Neuronal stem cell (in vitro differentiated cells): ENCODE data around the gene HOXD4. TPM values are rescaled to one million over a fixed set of nuclear protein-coding genes. Genes with fewer than 3 reads are reported as not detected.

Source experiments
- DNase-seq: peaks from one replicate; pipeline ENCODE4 v3.0.0-alpha.2; 2013; ENCODE audit warnings: low spot score
- H2AFZ ChIP-seq: one replicate; pipeline ENCODE4 v1.6.1; 2013; ENCODE audit warnings: mild to moderate bottlenecking, low read length, inconsistent platforms
- H2AK5ac ChIP-seq: 2 replicates; pipeline ENCODE4 v1.6.1; 2013; ENCODE audit warnings: low read depth, mild to moderate bottlenecking, inconsistent platforms, low read length, moderate library complexity, mixed read lengths
- H2BK120ac ChIP-seq: 2 replicates; pipeline ENCODE4 v1.6.1; 2013; ENCODE audit warnings: low read depth, mild to moderate bottlenecking, inconsistent platforms, low read length, moderate library complexity, mixed read lengths
- H2BK12ac ChIP-seq: one replicate; pipeline ENCODE4 v1.6.1; 2013; ENCODE audit warnings: low read length, inconsistent platforms
- H2BK15ac ChIP-seq: 2 replicates; pipeline ENCODE4 v1.6.1; 2013; ENCODE audit warnings: mild to moderate bottlenecking, low read length, inconsistent platforms, mixed read lengths
- H2BK5ac ChIP-seq: one replicate; pipeline ENCODE4 v1.6.1; 2013; ENCODE audit warnings: inconsistent platforms, mild to moderate bottlenecking, low read length, moderate library complexity
- H3K14ac ChIP-seq: one replicate; pipeline ENCODE4 v1.6.1; 2013; ENCODE audit warnings: low read length, inconsistent platforms
- H3K18ac ChIP-seq: 2 replicates; pipeline ENCODE4 v1.6.1; 2013; ENCODE audit warnings: low read length, inconsistent platforms
- H3K23ac ChIP-seq: 2 replicates; pipeline ENCODE4 v1.6.1; 2013; ENCODE audit warnings: low read depth, mild to moderate bottlenecking, mixed read lengths, low read length, inconsistent platforms; ENCODE audit not compliant: poor library complexity
- H3K27ac ChIP-seq: replicated peaks from 3 replicates; pipeline ENCODE4 v1.5.1; 2013; ENCODE audit warnings: low read length, inconsistent platforms
- H3K27me3 ChIP-seq, 3 experiments: 2 replicates each; pipeline ENCODE4 v1.6.1; 2013; ENCODE audit warnings: low read length in 3 of 3, mild to moderate bottlenecking in 2 of 3, inconsistent platforms in 1 of 3, low read depth in 1 of 3, mixed read lengths in 1 of 3, moderate library complexity in 1 of 3; ENCODE audit not compliant: control insufficient read depth in 3 of 3, insufficient read depth in 3 of 3
- H3K36me3 ChIP-seq, 2 donors: replicated peaks in 1 of 2; 2 replicates each; pipeline ENCODE4 v1.6.1; 2013; ENCODE audit warnings: low read length in 2 of 2; ENCODE audit not compliant: control insufficient read depth in 2 of 2, insufficient read depth in 2 of 2
- H3K4ac ChIP-seq: 2 replicates; pipeline ENCODE4 v1.6.1; 2013; ENCODE audit warnings: inconsistent platforms, mild to moderate bottlenecking, low read length, moderate library complexity
- H3K4me1 ChIP-seq, 2 donors: 1 replicate in 1 of 2; 2 replicates in 1 of 2; pipeline ENCODE4 v1.6.1; 2013; ENCODE audit warnings: low read length in 2 of 2, low read depth in 1 of 2; ENCODE audit not compliant: control insufficient read depth in 2 of 2, insufficient read depth in 1 of 2
- H3K4me2 ChIP-seq: one replicate; pipeline ENCODE4 v1.6.1; 2013; ENCODE audit warnings: mild to moderate bottlenecking, low read length, inconsistent platforms; ENCODE audit not compliant: insufficient read depth, poor library complexity, severe bottlenecking
- H3K4me3 ChIP-seq, 2 donors: 2 replicates each; pipeline ENCODE4 v1.5.1; 2013; ENCODE audit warnings: low read length in 2 of 2, mild to moderate bottlenecking in 2 of 2, inconsistent platforms in 1 of 2, moderate library complexity in 1 of 2
- H3K79me1 ChIP-seq: one replicate; pipeline ENCODE4 v1.6.1; 2013; ENCODE audit warnings: low read depth, mild to moderate bottlenecking, inconsistent platforms, low read length, moderate library complexity
- H3K9ac ChIP-seq: one replicate; pipeline ENCODE4 v1.6.1; 2013; ENCODE audit warnings: mild to moderate bottlenecking, low read depth, low read length, inconsistent platforms; ENCODE audit not compliant: poor library complexity
- H3K9me3 ChIP-seq, 2 donors: replicated peaks in 1 of 2; 2 replicates each; pipeline versions ENCODE3 to v1.6.1; 2013; ENCODE audit warnings: low read length in 2 of 2, mild to moderate bottlenecking in 2 of 2, inconsistent platforms in 1 of 2, low read depth in 1 of 2, mixed read lengths in 1 of 2, moderate library complexity in 1 of 2; ENCODE audit not compliant: control insufficient read depth in 2 of 2, insufficient read depth in 1 of 2
- H4K8ac ChIP-seq: one replicate; pipeline ENCODE4 v1.6.1; 2013; ENCODE audit warnings: low read depth, mild to moderate bottlenecking, inconsistent platforms, low read length, moderate library complexity
- H4K91ac ChIP-seq: one replicate; pipeline ENCODE4 v1.6.1; 2013; ENCODE audit warnings: low read length, low read depth, mild to moderate bottlenecking, inconsistent platforms; ENCODE audit not compliant: poor library complexity
- WGBS, 2 donors: extraction: QIAGEN DNeasy Blood & Tissue Kit; methylation state at CpG; one replicate each; pipeline ENCODE4 v1.1.7; 2013; ENCODE audit warnings: missing lambda C conversion rate in 2 of 2, mixed read lengths in 1 of 2; ENCODE audit not compliant: insufficient read length in 2 of 2, insufficient replicate concordance in 1 of 2; ENCODE audit errors: extremely low coverage in 2 of 2; 5-methylcytosine and 5-hydroxymethylcytosine counted together
- polyA plus RNA-seq, 2 experiments: library from polyadenylated mRNA; stranded (reverse); fragments of 200-250 nt; gene quantifications; one replicate each; pipeline ENCODE4 v1.2.3, GENCODE V29; 2013

Gene HOXD4
- not detected for polyA plus RNA-seq (2013, experiment 1 of 2)
- polyA plus RNA-seq (2013, experiment 2 of 2) = not detected

DNA sequence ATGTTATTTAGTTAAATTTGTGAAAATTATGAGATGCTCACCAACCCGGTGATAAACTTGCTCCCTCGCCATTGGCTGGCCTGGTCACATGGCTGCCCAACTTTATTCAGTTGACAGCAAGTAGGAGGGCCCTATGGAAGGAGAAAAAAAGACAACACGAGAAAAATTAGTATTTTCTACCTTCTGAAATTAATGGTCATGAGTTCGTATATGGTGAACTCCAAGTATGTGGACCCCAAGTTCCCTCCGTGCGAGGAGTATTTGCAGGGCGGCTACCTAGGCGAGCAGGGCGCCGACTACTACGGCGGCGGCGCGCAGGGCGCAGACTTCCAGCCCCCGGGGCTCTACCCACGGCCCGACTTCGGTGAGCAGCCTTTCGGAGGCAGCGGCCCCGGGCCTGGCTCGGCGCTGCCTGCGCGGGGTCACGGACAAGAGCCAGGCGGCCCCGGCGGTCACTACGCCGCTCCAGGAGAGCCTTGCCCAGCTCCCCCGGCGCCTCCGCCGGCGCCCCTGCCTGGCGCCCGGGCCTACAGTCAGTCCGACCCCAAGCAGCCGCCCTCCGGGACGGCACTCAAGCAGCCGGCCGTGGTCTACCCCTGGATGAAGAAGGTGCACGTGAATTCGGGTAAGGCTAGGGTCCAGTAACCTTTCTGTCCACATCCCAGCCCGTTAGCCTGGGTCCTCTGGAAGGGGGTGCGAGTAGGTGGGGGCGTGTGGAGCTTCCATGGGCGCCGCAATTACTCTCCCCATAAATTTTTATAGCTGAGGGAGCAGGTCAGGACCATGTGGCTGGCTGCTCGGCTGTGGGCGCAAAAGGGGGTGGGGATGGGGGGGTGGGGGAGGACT lies at the start of gene HOXD4:
TSS of gene HOXD4 (plus strand) at position 109 of the 846 bp plus-strand sequence. CDS start at position 193, 84 bp downstream.
- no peaks in the 10 kb centered on the region for H3K36me3 ChIP-seq
- H2BK120ac ChIP-seq = no peak within 1 kb of the TSS
- peaks cover 0 to 11% of the 10 kb centered on the region in 2 donors for H3K9me3 ChIP-seq
- H2BK15ac ChIP-seq = no peak within 1 kb of the TSS
- no peak within 1 kb of the TSS for H2BK5ac ChIP-seq
- no peak for DNase-seq
- H3K27ac ChIP-seq = no peak within 1 kb of the TSS
- peaks cover 69 to 100% (median 97%) of the 10 kb centered on the region in 3 experiments for H3K27me3 ChIP-seq
- no peak within 1 kb of the TSS for H2AK5ac ChIP-seq
- no peak within 1 kb of the TSS for H2BK12ac ChIP-seq
- no peak within 1 kb of the TSS for H3K9ac ChIP-seq
- no peaks in the 10 kb centered on the region for H3K79me1 ChIP-seq
- H2AFZ ChIP-seq = peak within 1 kb of the TSS; percentile 54
- H3K18ac ChIP-seq = no peak within 1 kb of the TSS
- H3K4me1 ChIP-seq = no peaks in the 10 kb centered on the region
- H4K8ac ChIP-seq = no peak within 1 kb of the TSS
- H3K4me3 ChIP-seq = no peak within 1 kb of the TSS
- no peak within 1 kb of the TSS for H4K91ac ChIP-seq
- no CpG with 5 or more reads among the region's 55 CpGs for WGBS, 2 donors
- H3K4ac ChIP-seq = no peak within 1 kb of the TSS
- H3K4me2 ChIP-seq = no peak within 1 kb of the TSS
- H3K23ac ChIP-seq = peak within 1 kb of the TSS; percentile 59
- H3K14ac ChIP-seq = no peak within 1 kb of the TSS

DNA sequence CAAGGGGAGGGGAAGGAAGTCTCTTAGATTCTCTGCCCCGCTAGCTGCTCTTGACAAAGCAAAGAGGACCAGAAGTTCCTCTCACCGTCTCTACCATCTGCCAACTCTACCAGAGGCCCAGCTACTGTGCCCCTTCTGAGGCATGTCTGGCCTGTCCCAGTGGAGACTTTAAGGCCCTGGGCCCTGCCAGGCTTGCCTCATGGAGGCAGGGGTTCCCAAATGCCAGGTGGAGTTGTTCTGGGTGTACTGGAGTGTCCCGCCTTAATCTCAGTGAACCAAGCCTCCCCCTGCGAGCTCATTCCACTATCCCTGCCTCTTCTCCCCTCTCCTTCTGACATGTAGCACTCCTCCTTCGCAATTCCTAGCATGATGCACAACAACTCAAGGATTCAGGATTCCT lies 49.5 kb upstream of the HOXD4 start:
- H2AFZ ChIP-seq = no peak overlapping the region
- no peak overlapping the region for H4K8ac ChIP-seq
- peak overlapping the region; percentile 18 for H3K23ac ChIP-seq
- H2BK5ac ChIP-seq = no peak overlapping the region
- no peak overlapping the region for H4K91ac ChIP-seq
- H2BK120ac ChIP-seq = no peak overlapping the region
- H2AK5ac ChIP-seq = no peak overlapping the region
- DNase-seq = no peak
- no peak overlapping the region for H3K14ac ChIP-seq
- peaks cover 86 to 100% (median 99%) of the 10 kb centered on the region in 3 experiments for H3K27me3 ChIP-seq
- no peaks in the 10 kb centered on the region for H3K36me3 ChIP-seq
- no peak overlapping the region for H2BK12ac ChIP-seq
- no CpG with 5 or more reads among the region's 5 CpGs for WGBS, 2 donors
- H2BK15ac ChIP-seq = no peak overlapping the region
- H3K18ac ChIP-seq = no peak overlapping the region
- H3K4ac ChIP-seq = no peak overlapping the region
- H3K9ac ChIP-seq = no peak overlapping the region
- no peaks in the 10 kb centered on the region for H3K4me1 ChIP-seq
- no peak overlapping the region for H3K4me3 ChIP-seq
- no peaks in the 10 kb centered on the region for H3K79me1 ChIP-seq
- peaks cover 7 to 9% of the 10 kb centered on the region in 2 donors for H3K9me3 ChIP-seq
- H3K4me2 ChIP-seq = no peak overlapping the region
- H3K27ac ChIP-seq = no peak overlapping the region

- Histone ChIP-seq H3K4me3 (no peak overlapping the region), H3K27me3 (peaks cover 86 to 100% (median 99%) of the 10 kb centered on the region in 3 experiments), H3K36me3 (no peaks in the 10 kb centered on the region), H3K4me1 (peaks cover 0 to 1% of the 10 kb centered on the region in 2 donors), H2BK120ac (no peak overlapping the region), H3K4me2 (no peak overlapping the region), H3K27ac (no peak overlapping the region), H4K8ac (no peak overlapping the region), H4K91ac (no peak overlapping the region), H2BK12ac (no peak overlapping the region), H2BK5ac (no peak overlapping the region), H2AK5ac (no peak overlapping the region), H3K14ac (no peak overlapping the region), H3K18ac (no peak overlapping the region), H3K23ac (no peak overlapping the region), H3K79me1 (no peaks in the 10 kb centered on the region), H3K4ac (no peak overlapping the region), H3K9me3 (peaks cover 7 to 11% of the 10 kb centered on the region in 2 donors), H2BK15ac (no peak overlapping the region), H3K9ac (no peak overlapping the region), H2AFZ (no peak overlapping the region)
- no peak for DNase-seq
- no CpG with 5 or more reads among the region's 7 CpGs for WGBS, 2 donors
Measured at GRCh38 chr2:176102309-176102866, 49.0 kb upstream of the HOXD4 start.

DNA sequence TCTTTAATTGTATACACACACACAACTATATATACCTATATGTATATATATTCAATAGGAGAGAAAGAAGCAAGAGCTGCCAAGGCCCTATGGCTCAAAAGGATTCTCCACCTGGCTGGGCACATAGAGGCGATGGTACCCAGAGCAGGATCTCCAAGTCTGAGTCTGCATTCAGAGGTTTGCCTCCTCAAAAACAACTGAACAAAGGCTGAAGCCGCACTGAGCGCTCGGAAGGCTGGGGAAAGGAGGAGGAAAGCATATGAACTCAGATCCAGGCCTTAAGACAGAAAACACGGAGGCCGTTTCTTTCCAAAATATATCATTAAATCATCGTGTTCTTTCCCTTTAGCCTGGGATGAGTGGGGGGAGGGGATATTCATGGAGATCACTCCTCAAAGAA lies 48.2 kb upstream of the HOXD4 start:
- no peak overlapping the region for H4K8ac ChIP-seq
- no peak overlapping the region for H3K4me3 ChIP-seq
- H3K18ac ChIP-seq = no peak overlapping the region
- no peak overlapping the region for H3K23ac ChIP-seq
- H3K36me3 ChIP-seq = no peaks in the 10 kb centered on the region
- no peak overlapping the region for H2AFZ ChIP-seq
- no peaks in the 10 kb centered on the region for H3K79me1 ChIP-seq
- no peak overlapping the region for H2BK12ac ChIP-seq
- H2BK120ac ChIP-seq = no peak overlapping the region
- no peak overlapping the region for H3K4ac ChIP-seq
- no peak overlapping the region for H3K4me2 ChIP-seq
- no peak overlapping the region for H4K91ac ChIP-seq
- H3K9ac ChIP-seq = no peak overlapping the region
- H2AK5ac ChIP-seq = no peak overlapping the region
- no peak overlapping the region for H3K14ac ChIP-seq
- H3K4me1 ChIP-seq = peaks cover 0 to 1% of the 10 kb centered on the region in 2 donors
- peaks cover 7 to 11% of the 10 kb centered on the region in 2 donors for H3K9me3 ChIP-seq
- no peak overlapping the region for H3K27ac ChIP-seq
- WGBS, 2 donors = no CpG with 5 or more reads among the region's 7 CpGs
- H2BK5ac ChIP-seq = no peak overlapping the region
- no peak for DNase-seq
- H2BK15ac ChIP-seq = no peak overlapping the region
- peaks cover 83 to 98% (median 97%) of the 10 kb centered on the region in 3 experiments for H3K27me3 ChIP-seq
